Activated T-cell treated with anti-CD3 and anti-CD28 coated beads for 24 hours (primary cell): ENCODE data around the gene TBL1Y.
A peak's percentile ranks its signal among the peaks of the same experiment; 100 is the strongest.
"Not testable (repeated sequence)": the region's sequence is repeated elsewhere in the genome, so short reads cannot be mapped to it uniquely, and the experiment has no call there.

Source experiments
- DNase-seq: peaks from one replicate; pipeline ENCODE4 v3.0.0-alpha.2; 2020; ENCODE audit warnings: low read depth

Gene TBL1Y

DNA sequence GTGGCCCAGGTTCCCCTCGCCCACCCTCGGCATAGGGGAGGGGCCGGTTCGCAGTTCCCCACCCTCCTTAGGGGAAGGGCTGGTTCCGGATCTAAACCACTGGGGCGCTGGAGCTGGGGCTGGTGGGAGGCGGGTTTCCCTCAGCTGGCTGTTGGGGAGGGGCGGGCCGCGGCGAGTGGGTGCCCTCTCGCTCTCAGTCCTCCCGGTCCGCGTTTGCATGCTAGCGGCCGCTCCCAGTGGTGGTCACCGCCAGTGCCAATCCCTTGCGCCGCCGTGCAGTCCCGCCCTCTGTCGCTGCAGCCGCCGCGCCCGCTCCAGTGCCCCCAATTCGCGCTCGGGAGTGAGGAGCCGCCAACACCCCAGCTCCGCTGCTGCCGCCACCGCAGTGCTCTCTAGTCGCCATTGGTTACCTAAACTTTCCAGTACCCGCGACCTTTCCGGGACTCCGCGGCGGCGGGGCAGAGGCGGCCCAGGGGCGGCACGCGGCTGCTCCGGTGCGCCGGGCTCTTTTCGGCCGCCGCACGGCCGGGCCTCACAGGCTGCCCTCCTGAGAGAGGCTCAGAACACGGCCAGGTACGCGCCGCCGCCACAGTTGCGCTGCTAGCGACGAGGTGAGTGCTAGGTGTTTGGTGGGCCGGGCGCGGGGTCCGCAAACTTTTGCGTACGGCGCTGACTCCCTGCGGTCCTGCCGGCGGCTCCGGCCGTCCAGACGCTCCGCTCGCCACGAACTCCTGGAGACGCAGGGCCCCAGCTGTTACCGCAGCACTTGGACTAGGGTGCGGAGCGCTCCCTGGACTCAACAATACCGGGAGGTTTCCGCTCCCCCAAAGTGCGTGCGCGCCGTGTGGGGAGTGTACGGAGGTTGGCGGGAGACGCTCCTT is at the start of gene TBL1Y:
Gene TBL1Y (plus strand): TSS at position 326 of the 881 bp plus-strand sequence. CDS start 114,388 bp downstream, outside the sequence.
- no peak for DNase-seq

DNA sequence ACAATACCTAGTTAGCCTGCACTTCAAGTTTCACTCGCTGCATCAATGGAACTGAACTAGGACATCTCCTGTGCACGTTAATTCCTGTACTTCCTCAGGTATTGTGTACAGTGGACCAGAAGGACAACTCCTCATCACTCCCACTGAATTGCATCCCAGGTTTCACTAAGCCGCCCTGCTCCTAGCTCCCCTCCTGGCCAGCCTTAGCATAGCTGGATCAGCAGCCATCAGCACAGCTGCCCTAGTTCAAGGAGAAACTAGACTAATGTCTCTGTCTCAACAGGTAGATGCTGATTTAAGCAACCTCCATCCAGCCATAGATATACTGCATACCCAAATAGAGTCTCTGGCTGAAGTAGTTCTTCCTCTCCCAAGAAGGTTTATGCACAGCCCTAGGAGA is 16.0 kb upstream of the TBL1Y start:
- DNase-seq = no peak

DNA sequence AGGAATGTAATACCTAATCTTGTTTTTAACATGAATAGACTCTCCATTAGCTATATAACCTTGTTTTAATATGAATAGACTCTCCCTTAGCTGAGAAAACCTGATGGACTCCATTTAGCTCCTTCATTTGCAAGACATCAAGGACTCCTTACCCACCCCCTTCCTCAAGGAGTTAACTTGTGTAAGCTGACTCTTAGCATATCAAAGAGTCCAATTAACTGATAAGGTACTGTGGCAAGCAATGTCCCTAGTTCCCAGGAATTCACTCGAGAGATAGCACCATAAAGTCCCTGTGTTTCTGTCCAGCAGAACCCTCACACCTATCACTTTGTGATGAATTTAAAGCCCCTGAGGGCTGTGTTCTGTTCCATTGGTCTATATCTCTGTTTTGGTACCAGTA is 15.3 kb upstream of the TBL1Y start:
- no peak for DNase-seq

DNA sequence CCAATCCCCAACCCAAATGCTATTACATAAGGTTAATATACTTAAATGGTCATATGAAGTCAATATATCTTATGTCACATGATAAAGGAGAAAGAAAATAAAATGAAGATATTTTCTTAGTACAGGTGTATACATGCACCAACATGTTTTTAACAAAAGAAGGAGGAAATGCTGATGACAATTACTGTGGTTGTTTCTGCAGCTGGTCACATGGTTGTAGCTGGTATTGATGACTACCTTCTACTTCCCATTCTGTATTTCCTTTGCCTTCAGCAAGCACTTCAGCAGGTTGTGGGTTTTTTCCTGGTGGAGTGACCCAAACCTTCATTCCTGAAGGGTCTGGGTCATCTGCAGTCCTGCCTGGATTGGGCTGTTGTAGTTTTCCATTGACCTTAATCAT is 8.4 kb upstream of the TBL1Y start:
- DNase-seq = not testable (repeated sequence)

GRCh38 chrY:6907591-6907990 is 2.9 kb upstream of the TBL1Y start:
- DNase-seq = no peak

GRCh38 chrY:6908021-6908420 is 2.5 kb upstream of the TBL1Y start:
- DNase-seq = not testable (repeated sequence)

DNA sequence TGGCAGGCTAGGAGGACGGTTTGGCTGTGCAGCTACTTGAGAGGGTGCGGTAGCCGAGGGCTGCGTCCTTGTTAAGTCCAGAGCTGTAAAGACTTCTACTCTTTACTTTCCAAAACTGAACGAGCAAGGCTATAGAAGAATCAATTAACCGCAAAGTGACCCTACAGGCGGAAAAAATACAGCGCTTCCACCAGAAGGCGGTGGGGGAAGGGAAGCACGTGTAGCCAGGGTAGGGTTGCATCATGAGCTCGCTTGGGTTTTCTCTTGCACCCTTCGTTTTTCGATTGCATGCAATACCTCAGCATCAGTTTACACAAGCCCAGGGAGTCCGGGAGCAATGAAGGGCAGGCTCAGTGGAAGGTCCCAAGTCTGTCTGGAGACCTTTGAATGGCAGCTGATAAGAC is 1.4 kb upstream of the TBL1Y start:
- DNase-seq = no peak

GRCh38 chrY:6909856-6910255 is 641 bp upstream of the TBL1Y start:
- no peak for DNase-seq

DNA sequence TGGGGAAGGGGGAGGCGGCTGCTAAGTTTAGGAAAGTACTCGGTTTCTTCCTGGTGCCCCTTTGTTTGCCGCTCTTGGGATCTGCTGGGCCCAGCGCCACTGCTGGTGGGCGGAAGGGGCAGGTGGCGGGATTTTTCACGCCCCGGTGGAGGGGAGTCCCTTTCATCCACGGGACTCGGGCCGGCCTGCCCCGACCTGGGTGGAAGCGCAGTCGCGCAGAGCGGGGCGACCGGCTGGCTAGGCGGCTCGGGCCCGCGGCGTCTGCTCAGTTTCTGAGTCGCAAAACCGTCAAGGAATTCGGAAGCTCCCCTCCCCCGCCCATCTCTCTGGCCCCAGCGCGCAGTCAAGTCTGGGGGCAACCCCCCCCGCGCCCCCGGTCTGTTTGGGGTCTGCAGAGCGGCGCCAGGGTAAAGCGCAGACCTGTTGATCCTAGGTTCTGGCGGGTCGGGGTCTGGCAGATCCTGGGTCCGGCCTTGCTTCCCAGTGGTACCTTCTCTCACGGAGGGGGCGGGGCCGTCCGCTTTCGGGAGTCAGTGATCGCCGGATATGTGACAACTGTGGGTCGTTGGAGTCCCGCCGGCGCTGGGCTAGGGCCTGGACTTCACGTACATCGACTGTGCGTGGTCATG is 870 bp downstream of the TBL1Y start, which contains the start of gene AMELY:
Gene AMELY (minus strand): TSS at position 500 of the 629 bp plus-strand sequence. CDS start 39,144 bp downstream, outside the sequence.
- no peak for DNase-seq

DNA sequence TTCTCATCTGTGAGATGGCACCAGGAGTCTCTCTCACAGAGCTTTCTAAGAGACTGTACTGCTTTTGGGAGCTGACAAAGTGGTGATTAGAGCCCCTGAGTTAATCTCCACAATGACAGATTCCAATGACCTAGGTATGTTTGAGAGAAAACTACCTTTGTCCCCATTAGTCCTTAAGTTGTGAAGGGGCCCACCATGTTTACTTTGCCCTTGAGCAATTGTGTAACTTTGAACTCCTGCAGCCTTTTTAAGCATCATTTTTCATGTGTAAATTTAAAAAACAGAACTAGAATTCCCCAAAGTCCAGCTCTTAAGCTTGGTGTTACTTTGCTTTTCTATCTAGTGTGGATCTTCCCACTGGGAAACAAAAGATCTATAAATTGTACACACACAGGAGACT is 2.9 kb downstream of the TBL1Y start:
- DNase-seq = no peak

- DNase-seq = no peak
Measured at GRCh38 chrY:6921061-6921460, 10.6 kb downstream of the TBL1Y start.

DNA sequence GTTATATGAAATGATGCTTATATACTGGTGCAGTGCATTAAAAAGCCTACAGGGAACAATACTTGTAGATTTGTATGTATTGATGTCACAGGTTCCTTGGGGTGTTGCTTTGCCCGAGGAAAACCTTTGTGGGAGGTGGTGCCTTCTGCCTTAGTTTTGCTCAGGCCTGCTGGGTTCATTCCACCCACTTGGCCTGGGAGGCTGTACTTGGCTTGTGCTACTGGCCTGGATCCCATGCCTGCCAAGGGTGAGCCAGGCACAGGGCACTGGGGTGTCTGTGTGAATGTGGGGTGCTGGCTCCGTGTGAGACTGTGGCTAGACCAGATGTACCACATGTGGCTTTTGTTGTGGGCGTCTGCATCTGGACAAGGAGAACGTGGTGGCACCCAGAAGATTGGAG is 17.8 kb downstream of the TBL1Y start:
- DNase-seq = no peak

DNA sequence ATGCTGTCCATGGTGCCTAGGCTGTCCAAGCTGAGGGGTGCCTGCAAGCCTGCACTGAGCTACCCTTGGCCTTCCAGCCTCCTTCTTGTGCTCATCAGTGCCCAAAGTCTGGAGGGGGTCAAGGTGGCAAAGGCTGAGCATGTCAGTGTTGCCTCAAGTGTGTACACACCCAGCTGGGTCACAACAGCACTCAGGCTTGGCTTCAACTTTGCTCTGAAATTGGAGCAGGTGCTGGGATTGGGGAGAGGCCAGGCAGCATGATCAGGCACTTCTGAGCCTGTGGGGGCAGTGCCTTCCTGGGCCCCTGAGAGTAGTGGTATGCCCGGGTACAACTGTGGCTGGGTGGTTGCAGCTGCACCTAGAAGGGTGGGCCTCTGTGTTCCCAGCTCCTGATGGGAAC is 18.7 kb downstream of the TBL1Y start:
- no peak for DNase-seq

- no peak for DNase-seq
Measured at GRCh38 chrY:6931779-6932396, 21.4 kb downstream of the TBL1Y start.

DNA sequence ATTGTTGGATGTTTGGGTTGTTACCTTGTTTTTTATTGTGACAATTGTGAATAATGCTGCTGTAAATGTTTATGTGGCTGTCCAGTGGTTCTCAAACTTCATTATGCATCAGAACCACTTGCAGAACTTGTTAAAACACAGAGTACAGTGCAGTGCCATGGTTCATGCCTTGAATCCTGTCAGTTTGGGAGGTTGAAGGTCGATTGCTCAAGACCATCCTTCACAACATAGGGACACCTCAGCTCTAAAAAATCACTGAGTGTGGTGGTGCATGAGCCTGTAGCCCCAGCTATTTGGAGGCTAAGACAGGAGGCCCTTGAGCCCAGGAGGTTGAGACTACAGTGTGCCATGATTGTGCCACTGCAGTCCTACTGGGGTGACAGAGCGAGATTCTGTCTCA is 25.0 kb downstream of the TBL1Y start:
- DNase-seq = no peak

GRCh38 chrY:6947695-6948094 is 37.2 kb downstream of the TBL1Y start:
- DNase-seq = no peak

DNA sequence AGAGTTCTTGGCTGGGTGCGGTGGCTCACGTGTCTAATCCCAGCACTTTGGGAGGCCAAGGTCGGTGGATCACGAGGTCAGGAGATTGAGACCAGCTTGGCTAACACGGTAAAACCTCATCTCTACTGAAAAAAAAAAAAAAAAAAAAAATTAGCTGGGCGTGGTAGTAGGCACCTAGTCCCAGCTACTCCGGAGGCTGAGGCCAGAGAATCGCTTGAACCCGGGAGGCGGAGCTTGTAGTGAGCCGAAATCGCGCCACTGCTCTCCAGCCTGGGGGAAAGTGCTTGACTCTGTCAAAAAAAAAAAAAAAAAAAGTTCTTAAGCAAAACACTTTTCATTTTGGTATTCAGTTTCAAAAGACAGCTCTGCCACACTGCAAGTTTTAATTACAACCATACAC is 37.9 kb downstream of the TBL1Y start:
- DNase-seq = no peak

GRCh38 chrY:6949947-6950346 is 39.5 kb downstream of the TBL1Y start:
- no peak for DNase-seq

- DNase-seq = peak; percentile 0
Measured at GRCh38 chrY:6964732-6965131, 54.2 kb downstream of the TBL1Y start.

- no peak for DNase-seq
Measured at GRCh38 chrY:6966521-6966920, 56.0 kb downstream of the TBL1Y start.

DNA sequence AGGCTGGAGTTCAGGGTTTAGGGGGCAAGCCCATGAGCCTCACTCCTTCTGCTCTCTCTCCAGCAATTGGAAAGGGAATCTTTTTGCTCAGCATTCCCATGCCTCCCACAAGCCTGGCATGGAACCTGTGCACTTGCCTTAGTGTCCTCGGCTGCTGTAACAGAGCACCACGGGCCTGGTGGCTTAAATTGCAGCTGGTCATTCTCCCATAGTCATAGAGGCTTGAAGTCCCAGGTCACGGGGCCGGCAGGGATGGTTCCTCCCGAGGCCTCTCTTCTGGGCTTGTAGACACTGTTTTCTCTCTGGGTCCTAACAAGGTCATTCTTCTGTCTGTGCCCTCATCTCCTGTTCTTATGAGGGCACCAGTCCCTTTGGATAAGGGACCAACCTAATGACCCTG is 57.2 kb downstream of the TBL1Y start:
- no peak for DNase-seq

GRCh38 chrY:6968191-6968590 is 57.7 kb downstream of the TBL1Y start:
- DNase-seq = no peak

DNA sequence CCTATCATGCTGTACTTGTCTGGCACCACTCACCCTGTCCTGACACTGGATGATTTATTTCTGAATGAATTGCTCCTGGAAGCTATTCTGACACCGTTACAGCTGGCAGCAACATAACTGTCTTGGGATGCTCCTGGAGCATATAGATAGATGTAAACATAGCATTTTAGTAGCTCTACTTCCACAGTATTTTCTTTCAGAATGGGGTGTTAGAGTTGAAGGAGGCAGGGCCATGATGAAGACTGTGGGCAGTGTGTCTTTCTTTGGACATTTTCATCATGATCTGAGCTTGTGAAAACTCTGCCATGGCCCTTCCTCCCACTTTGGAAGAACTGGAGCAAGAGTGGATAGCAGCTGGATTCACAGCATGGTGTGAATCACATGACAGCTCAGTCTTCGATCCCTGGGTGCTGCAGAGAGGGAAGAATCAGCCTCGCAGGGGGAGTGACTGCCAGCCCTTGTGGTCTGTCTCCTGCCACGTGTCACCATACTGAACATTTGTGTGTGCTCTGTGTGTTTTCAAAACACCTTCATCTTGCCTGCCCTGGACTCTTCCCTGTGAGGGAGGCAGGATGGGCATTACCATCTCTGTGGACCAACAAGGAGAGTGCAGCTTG is 61.9 kb downstream of the TBL1Y start:
- DNase-seq = no peak
